Measurements from ENCODE around the gene PTPRK. TPM values are rescaled to one million over a fixed set of nuclear protein-coding genes. Genes with fewer than 3 reads are reported as not detected.
A peak's percentile ranks its signal among the peaks of the same experiment; 100 is the strongest.

Gene PTPRK
- total and polyA plus RNA-seq, 2 of the 13 experiments (the other 11 are each of a cell fraction or from before 2014, with no cell fraction given) = 43.6 to 98.3 TPM

GRCh38 chr6:128519931-128520435 lies 416 bp downstream of the PTPRK start (continued):
- TF ChIP-seq MEF2D (CRISPR knock-in tag; IDR thresholded peaks at IDR 0.05) = no peak
- no peak; the same call in 1 of the 2 replicates for TF ChIP-seq ZNF660 (CRISPR knock-in tag; IDR thresholded peaks at IDR 0.05; ENCODE audit: borderline replicate concordance, low read depth)
- no peak for TF ChIP-seq HCFC1 (IDR thresholded peaks at IDR 0.05; ENCODE audit: low read depth, low read length)
- no peak for TF ChIP-seq RAD21 (CRISPR knock-in tag; IDR thresholded peaks at IDR 0.05)
- TF ChIP-seq THRA (CRISPR knock-in tag; IDR thresholded peaks at IDR 0.05; ENCODE audit: borderline replicate concordance) = no peak
- TF ChIP-seq FOSL1 (CRISPR knock-in tag; IDR thresholded peaks at IDR 0.05; ENCODE audit: borderline replicate concordance) = no peak
- no peak for TF ChIP-seq ZNF431 (CRISPR knock-in tag; IDR thresholded peaks at IDR 0.05; ENCODE audit: borderline replicate concordance, low read depth)
- TF ChIP-seq MLXIP (CRISPR knock-in tag; IDR thresholded peaks at IDR 0.05; ENCODE audit: borderline replicate concordance) = no peak
- no peak for TF ChIP-seq MIER3 (CRISPR knock-in tag; IDR thresholded peaks at IDR 0.05; ENCODE audit: borderline replicate concordance)
- no peak for TF ChIP-seq ELK4 (CRISPR knock-in tag; IDR thresholded peaks at IDR 0.05; ENCODE audit: borderline replicate concordance)
- TF ChIP-seq SIN3A (IDR thresholded peaks at IDR 0.05; ENCODE audit: borderline replicate concordance, low read depth, low read length) = no peak
- TF ChIP-seq RFXANK (CRISPR knock-in tag; IDR thresholded peaks at IDR 0.05) = no peak
- TF ChIP-seq FOXM1 (CRISPR knock-in tag; IDR thresholded peaks at IDR 0.05) = no peak
- no peak for TF ChIP-seq MAFK (conservative IDR thresholded peaks at IDR 0.05 in 1 of 2, IDR thresholded peaks at IDR 0.05 in 1 of 2; ENCODE audit: low read length in 2 of 2)
- TF ChIP-seq ZFY (CRISPR knock-in tag; IDR thresholded peaks at IDR 0.05) = peak; percentile 74
- TF ChIP-seq CENPT (CRISPR knock-in tag; IDR thresholded peaks at IDR 0.05; ENCODE audit: low read depth) = no peak
- TF ChIP-seq ZEB1 (IDR thresholded peaks at IDR 0.05; ENCODE audit: insufficient replicate concordance, low read depth) = no peak
- no peak for TF ChIP-seq IKZF1 (IDR thresholded peaks at IDR 0.05)
- no peak for TF ChIP-seq ZNF770 (CRISPR knock-in tag; IDR thresholded peaks at IDR 0.05)
- no peak for TF ChIP-seq THAP11 (CRISPR knock-in tag; IDR thresholded peaks at IDR 0.05)
- TF ChIP-seq ZNF713 (CRISPR knock-in tag; IDR thresholded peaks at IDR 0.05) = no peak; the same call in 1 of the 2 replicates
- peak; percentile 42 for TF ChIP-seq IKZF4 (CRISPR knock-in tag; IDR thresholded peaks at IDR 0.05; ENCODE audit: borderline replicate concordance, low read depth, not compliant biosample characterization)
- no peak for TF ChIP-seq MXI1 (IDR thresholded peaks at IDR 0.05; ENCODE audit: borderline replicate concordance, low read depth, low read length)
- TF ChIP-seq ZNF530 (CRISPR knock-in tag; IDR thresholded peaks at IDR 0.05; ENCODE audit: low read depth) = no peak

Data from HepG2 (cell line).